Activated CD8-positive, alpha-beta T cell treated with anti-CD3 and anti-CD28 coated beads for 36 hours (primary cell): ENCODE data around the gene LRP1B. TPM values are rescaled to one million over a fixed set of nuclear protein-coding genes. Genes with fewer than 3 reads are reported as not detected.

Source experiments
- ATAC-seq: fragments of 200-7000 bp; cut with Tn5 transposase; one replicate; pipeline ENCODE4 v1.10.0; 2021; ENCODE audit warnings: mild to moderate bottlenecking, moderate library complexity
- CTCF ChIA-PET: fragments of 350-600 bp; sonication (Branson Sonifier 250); formaldehyde crosslinking; loops from one replicate; lab custom pipeline; 2021; ENCODE audit warnings: antibody characterized with exemption; lab: Charles Lee
- POLR2A ChIA-PET: fragments of 350-600 bp; sonication (Branson Sonifier 250); formaldehyde crosslinking; loops from one replicate; lab custom pipeline; 2021; ENCODE audit warnings: antibody characterized with exemption; lab: Charles Lee
- DNase-seq: peaks from one replicate; pipeline ENCODE4 v3.0.0-alpha.2; 2020
- H3K27ac Mint-ChIP-seq: one replicate; pipeline ENCODE4 v1.8.0; 2021; ENCODE audit warnings: mild to moderate bottlenecking, mixed read lengths
- H3K27me3 Mint-ChIP-seq: one replicate; pipeline ENCODE4 v1.8.0; 2021; ENCODE audit warnings: mixed read lengths
- H3K36me3 Mint-ChIP-seq: one replicate; pipeline ENCODE4 v1.8.0; 2021; ENCODE audit warnings: low read depth, mixed read lengths
- H3K4me1 Mint-ChIP-seq: one replicate; pipeline ENCODE4 v1.8.0; 2021; ENCODE audit warnings: low read depth, mixed read lengths
- H3K4me3 Mint-ChIP-seq: one replicate; pipeline ENCODE4 v1.8.0; 2021; ENCODE audit warnings: mild to moderate bottlenecking, moderate library complexity, mixed read lengths
- H3K9me3 Mint-ChIP-seq: one replicate; pipeline ENCODE4 v1.8.0; 2021; ENCODE audit warnings: mixed read lengths
- CTCF ChIP-seq: fragments of 200-600 bp; IDR thresholded peaks from one replicate; pipeline ENCODE4 v1.8.0; 2022; ENCODE audit warnings: antibody characterized with exemption, mild to moderate bottlenecking
- intact Hi-C: fragments of 100-400 bp; cut with micrococcal nuclease; formaldehyde crosslinking; loops from one replicate; pipeline ENCODE4 v1.10.0; 2022
- total RNA-seq, 2 experiments: library from RNA; stranded (reverse); gene quantifications; one replicate each; pipeline ENCODE4 v1.2.3, GENCODE V29; 2021

The LRP1B gene
- total RNA-seq, 2 experiments from 2014 or later: not detected

- no peaks in the 10 kb centered on the region for H3K36me3 Mint-ChIP-seq
- no peak for TF ChIP-seq CTCF
- no peak overlapping the region for H3K27ac Mint-ChIP-seq
- no peaks in the 10 kb centered on the region for H3K27me3 Mint-ChIP-seq
- DNase-seq (no peak), ATAC-seq (no peak)
- no peak overlapping the region for H3K4me3 Mint-ChIP-seq
- peaks cover 11% of the 10 kb centered on the region for H3K9me3 Mint-ChIP-seq
- H3K4me1 Mint-ChIP-seq: no peaks in the 10 kb centered on the region
- CTCF ChIA-PET: no interaction called here
- POLR2A ChIA-PET: no interaction called here
- intact Hi-C loops: no loop called here
These were observed 1239.1 kb downstream of the LRP1B start for GRCh38 chr2:140891614-140892212.

GRCh38 chr2:140882671-140883620 is 1247.9 kb downstream of the LRP1B start:
- no peaks in the 10 kb centered on the region for H3K36me3 Mint-ChIP-seq
- ChIA-PET POLR2A (no interaction called here), CTCF (no interaction called here)
- H3K4me1 Mint-ChIP-seq: no peaks in the 10 kb centered on the region
- H3K27me3 Mint-ChIP-seq: no peaks in the 10 kb centered on the region
- H3K4me3 Mint-ChIP-seq: no peak overlapping the region
- DNase-seq (no peak), ATAC-seq (no peak)
- peaks cover 5% of the 10 kb centered on the region for H3K9me3 Mint-ChIP-seq
- intact Hi-C loops: no loop called here
- TF ChIP-seq CTCF: no peak
- H3K27ac Mint-ChIP-seq: no peak overlapping the region

GRCh38 chr2:140880573-140880972 is 1250.2 kb downstream of the LRP1B start:
- H3K4me1 Mint-ChIP-seq: no peaks in the 10 kb centered on the region
- H3K9me3 Mint-ChIP-seq: peaks cover 5% of the 10 kb centered on the region
- intact Hi-C loops: no loop called here
- no peaks in the 10 kb centered on the region for H3K27me3 Mint-ChIP-seq
- POLR2A ChIA-PET: no interaction called here
- CTCF ChIA-PET: no interaction called here
- no peak for TF ChIP-seq CTCF
- H3K4me3 Mint-ChIP-seq: no peak overlapping the region
- DNase-seq: no peak
- H3K27ac Mint-ChIP-seq: no peak overlapping the region
- ATAC-seq: no peak
- no peaks in the 10 kb centered on the region for H3K36me3 Mint-ChIP-seq

GRCh38 chr2:140876015-140876414 is 1254.8 kb downstream of the LRP1B start:
- H3K4me1 Mint-ChIP-seq: no peaks in the 10 kb centered on the region
- no peak for TF ChIP-seq CTCF

DNA sequence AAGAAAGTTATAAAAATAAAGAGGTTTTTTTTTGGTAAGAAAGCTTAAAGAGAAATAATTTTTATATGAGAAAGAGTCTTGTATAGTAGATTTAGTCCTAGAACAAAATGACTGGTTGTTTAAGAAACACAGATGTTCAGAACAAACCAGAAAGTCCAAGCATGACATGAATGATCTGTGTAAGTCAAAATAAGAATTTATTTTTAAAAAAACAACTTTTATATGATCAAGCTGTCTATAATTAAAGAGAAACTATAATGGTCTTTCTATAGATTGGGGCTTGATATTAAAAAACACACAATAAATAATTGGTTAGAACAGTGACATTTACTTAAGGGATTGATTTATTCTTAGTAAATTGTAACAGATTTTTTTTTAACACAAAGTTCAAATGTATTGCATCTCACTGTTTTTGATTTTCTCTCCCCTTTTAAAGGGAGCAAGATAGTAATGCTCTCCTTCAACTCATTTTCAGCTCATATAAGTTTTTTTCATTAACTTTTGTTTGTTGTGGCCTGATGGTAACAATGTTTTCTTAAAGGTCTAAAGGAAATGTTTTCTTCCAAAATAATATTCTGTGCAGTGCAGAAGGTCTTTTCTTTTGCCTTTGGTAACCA is 1256.8 kb downstream of the LRP1B start:
- Mint-ChIP-seq H3K27ac (no peak overlapping the region), H3K36me3 (no peaks in the 10 kb centered on the region), H3K4me1 (no peaks in the 10 kb centered on the region), H3K4me3 (no peak overlapping the region), H3K27me3 (no peaks in the 10 kb centered on the region), H3K9me3 (peaks cover 7% of the 10 kb centered on the region)
- ATAC-seq (no peak), DNase-seq (no peak)
- intact Hi-C loops: no loop called here
- TF ChIP-seq CTCF: no peak
- CTCF ChIA-PET: no interaction called here
- POLR2A ChIA-PET: no interaction called here

More at GRCh38 chr2:140876015-140876414, 1254.8 kb downstream of the LRP1B start:
- DNase-seq (no peak), ATAC-seq (no peak)
- CTCF ChIA-PET: no interaction called here
- POLR2A ChIA-PET: no interaction called here
- intact Hi-C loops: no loop called here
- Mint-ChIP-seq H3K27ac (no peak overlapping the region), H3K9me3 (peaks cover 7% of the 10 kb centered on the region), H3K4me3 (no peak overlapping the region), H3K27me3 (no peaks in the 10 kb centered on the region), H3K36me3 (no peaks in the 10 kb centered on the region)
